HepG2 (cell line): ENCODE results near the gene CAD. TPM values are rescaled to one million over a fixed set of nuclear protein-coding genes. Genes with fewer than 3 reads are reported as not detected.

Experiments
- ARNTL ChIP-seq: sonication (generic); formaldehyde crosslinking; IDR thresholded peaks from 2 replicates; pipeline ENCODE4 v1.4.0; 2020; ENCODE audit warnings: mild to moderate bottlenecking, missing genetic modification reagents
- BRD4 ChIP-seq: sonication (generic); formaldehyde crosslinking; IDR thresholded peaks from 2 replicates; pipeline ENCODE4 v1.4.0; 2020; ENCODE audit warnings: missing genetic modification reagents
- ERF ChIP-seq: IDR thresholded peaks from 2 replicates; pipeline ENCODE4 v1.6.1; 2018; ENCODE audit warnings: missing biosample characterization, missing genetic modification reagents
- FOXK2 ChIP-seq: fragments of 450-650 bp; IDR thresholded peaks from 2 replicates; pipeline ENCODE4 v1.6.1; 2016
- JUN ChIP-seq: sonication (generic); formaldehyde crosslinking; IDR thresholded peaks from 2 replicates; pipeline ENCODE4 v1.4.0; 2020; ENCODE audit warnings: mild to moderate bottlenecking, missing genetic modification reagents
- KLF15 ChIP-seq: sonication (generic); formaldehyde crosslinking; IDR thresholded peaks from 2 replicates; pipeline ENCODE4 v1.8.1; 2023; ENCODE audit warnings: borderline replicate concordance, mild to moderate bottlenecking, inconsistent platforms, missing genetic modification reagents, mixed read lengths
- SP2 ChIP-seq: sonication (generic); formaldehyde crosslinking; IDR thresholded peaks from 2 replicates; pipeline ENCODE4 v1.5.1; 2020; ENCODE audit warnings: mild to moderate bottlenecking, missing genetic modification reagents
- ZFP37 ChIP-seq: sonication (generic); formaldehyde crosslinking; IDR thresholded peaks from 2 replicates; pipeline ENCODE4 v1.4.0; 2020; ENCODE audit warnings: missing genetic modification reagents, borderline replicate concordance
- ZFP91 ChIP-seq: sonication (generic); formaldehyde crosslinking; IDR thresholded peaks from 2 replicates; pipeline ENCODE4 v1.9.0; 2022; ENCODE audit warnings: missing genetic modification reagents, mild to moderate bottlenecking, borderline replicate concordance
- ZFY ChIP-seq: sonication (generic); formaldehyde crosslinking; IDR thresholded peaks from 2 replicates; pipeline ENCODE4 v1.4.0; 2020; ENCODE audit warnings: missing genetic modification reagents
- ZNF205 ChIP-seq: IDR thresholded peaks from 2 replicates; pipeline ENCODE4 v1.6.1; 2018; ENCODE audit warnings: missing biosample characterization, missing genetic modification reagents
- ZNF232 ChIP-seq: sonication (generic); formaldehyde crosslinking; IDR thresholded peaks from 2 replicates; pipeline ENCODE4 v1.4.0; 2020; ENCODE audit warnings: missing genetic modification reagents, borderline replicate concordance
- ZNF333 ChIP-seq: sonication (generic); formaldehyde crosslinking; IDR thresholded peaks from 2 replicates; pipeline ENCODE4 v1.4.0; 2020; ENCODE audit warnings: mild to moderate bottlenecking, missing genetic modification reagents, borderline replicate concordance
- ZNF619 ChIP-seq: sonication (generic); formaldehyde crosslinking; IDR thresholded peaks from 2 replicates; pipeline ENCODE4 v1.4.0; 2020; ENCODE audit warnings: mild to moderate bottlenecking, missing genetic modification reagents
- ZNF639 ChIP-seq: conservative IDR thresholded peaks from 2 replicates; pipeline ENCODE4 v1.6.1; 2018; ENCODE audit warnings: missing genetic modification reagents
- polyA plus RNA-seq, 8 experiments: library from polyadenylated mRNA; depleted of rRNA in 3 of 8; stranded (reverse) in 7 of 8; unstranded in 1 of 8; fragments of >200 nt; fragmentation: Illumina TruSeq in 4 of 8; extraction: Trizol in 4 of 8; gene quantifications; 2 replicates each; pipeline versions ENCODE4 v1.2.1 to v1.2.3, GENCODE V29; 2011 to 2016; ENCODE audit warnings: low read depth in 4 of 8, missing spikeins in 1 of 8, mixed read lengths in 1 of 8; ENCODE audit not compliant: insufficient read depth in 1 of 8
- total RNA-seq, 5 experiments: library from RNA; depleted of rRNA; stranded (reverse); fragments of >200 nt; fragmentation: Illumina TruSeq; extraction: Trizol; gene quantifications; 2 replicates each; pipeline ENCODE4 v1.2.3, GENCODE V29; 2016; ENCODE audit warnings: low read depth in 1 of 5
- TF ChIP-seq, protein P1 (sequence below): sonication (generic); formaldehyde crosslinking; IDR thresholded peaks from 2 replicates; pipeline ENCODE4 v1.4.0; 2020; ENCODE audit warnings: mild to moderate bottlenecking, missing genetic modification reagents
- TF ChIP-seq, protein P2 (sequence below): sonication (generic); formaldehyde crosslinking; IDR thresholded peaks from 2 replicates; pipeline ENCODE4 v1.5.1; 2020; ENCODE audit warnings: missing genetic modification reagents, mild to moderate bottlenecking, borderline replicate concordance

Gene CAD
- total and polyA plus RNA-seq, 2 of the 13 experiments (the other 11 are each of a cell fraction or from before 2014, with no cell fraction given): 21.7 to 37.0 TPM

DNA sequence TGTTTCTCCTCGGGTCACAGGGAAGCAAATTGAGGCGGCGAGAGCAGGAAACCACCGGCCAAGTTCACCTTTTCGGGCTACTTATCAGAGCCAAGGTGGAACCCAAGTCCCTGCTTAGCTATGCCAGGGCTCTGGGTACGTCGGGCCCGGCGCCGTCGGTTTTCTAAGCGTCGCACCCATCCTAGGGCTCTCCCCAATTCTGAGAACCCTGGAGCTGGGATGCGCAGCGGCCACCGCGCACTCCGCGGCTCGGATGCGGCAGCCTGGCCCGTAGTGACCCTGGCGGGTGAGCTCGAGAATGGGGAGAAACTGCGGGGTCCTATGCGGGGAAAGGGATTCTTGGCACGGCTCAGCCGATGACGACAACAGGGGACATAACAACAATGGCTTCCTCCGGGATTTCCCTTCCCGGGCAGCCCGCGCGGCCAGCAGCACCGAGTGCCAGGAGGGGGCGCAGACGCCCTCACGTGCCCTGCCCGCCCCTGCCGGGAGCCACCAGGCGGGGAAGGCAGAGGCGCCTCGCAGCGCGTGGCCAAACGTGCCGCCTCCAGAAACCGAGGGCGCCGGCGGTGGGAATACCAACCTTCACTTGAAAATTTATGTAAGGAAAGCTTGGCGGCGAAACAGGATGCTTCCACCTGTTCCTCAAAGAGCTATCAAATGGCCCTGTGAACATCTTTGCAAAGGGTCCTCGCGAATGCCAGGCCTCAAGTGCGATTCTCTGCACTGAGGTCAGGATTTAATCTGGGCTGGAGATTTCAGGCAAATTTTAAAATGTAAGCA, 47.8 kb downstream of the CAD start (continued):
- TF ChIP-seq BRD4 (no peak), ZNF205 (peak; percentile 79), ARNTL (CRISPR knock-in tag) (peak; percentile 89), JUN (CRISPR knock-in tag) (no peak), ZNF639 (CRISPR knock-in tag) (peak; percentile 75; the same call in 1 of the 2 replicates), ZFP91 (CRISPR knock-in tag) (peak; percentile 89), KLF15 (no peak), ZFP37 (no peak), SP2 (no peak), ZNF232 (CRISPR knock-in tag) (peak; percentile 55; the same call in 1 of the 2 replicates), ZNF619 (CRISPR knock-in tag) (no peak), ZNF333 (CRISPR knock-in tag) (no peak), ZFY (CRISPR knock-in tag) (peak; percentile 45; the same call in 1 of the 2 replicates), ERF (peak; percentile 84), FOXK2 (no peak)
- TF ChIP-seq, protein P1, sequence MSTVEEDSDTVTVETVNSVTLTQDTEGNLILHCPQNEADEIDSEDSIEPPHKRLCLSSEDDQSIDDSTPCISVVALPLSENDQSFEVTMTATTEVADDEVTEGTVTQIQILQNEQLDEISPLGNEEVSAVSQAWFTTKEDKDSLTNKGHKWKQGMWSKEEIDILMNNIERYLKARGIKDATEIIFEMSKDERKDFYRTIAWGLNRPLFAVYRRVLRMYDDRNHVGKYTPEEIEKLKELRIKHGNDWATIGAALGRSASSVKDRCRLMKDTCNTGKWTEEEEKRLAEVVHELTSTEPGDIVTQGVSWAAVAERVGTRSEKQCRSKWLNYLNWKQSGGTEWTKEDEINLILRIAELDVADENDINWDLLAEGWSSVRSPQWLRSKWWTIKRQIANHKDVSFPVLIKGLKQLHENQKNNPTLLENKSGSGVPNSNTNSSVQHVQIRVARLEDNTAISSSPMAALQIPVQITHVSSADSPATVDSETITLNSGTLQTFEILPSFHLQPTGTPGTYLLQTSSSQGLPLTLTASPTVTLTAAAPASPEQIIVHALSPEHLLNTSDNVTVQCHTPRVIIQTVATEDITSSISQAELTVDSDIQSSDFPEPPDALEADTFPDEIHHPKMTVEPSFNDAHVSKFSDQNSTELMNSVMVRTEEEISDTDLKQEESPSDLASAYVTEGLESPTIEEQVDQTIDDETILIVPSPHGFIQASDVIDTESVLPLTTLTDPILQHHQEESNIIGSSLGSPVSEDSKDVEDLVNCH (CRISPR knock-in tag): no peak
- TF ChIP-seq, protein P2, sequence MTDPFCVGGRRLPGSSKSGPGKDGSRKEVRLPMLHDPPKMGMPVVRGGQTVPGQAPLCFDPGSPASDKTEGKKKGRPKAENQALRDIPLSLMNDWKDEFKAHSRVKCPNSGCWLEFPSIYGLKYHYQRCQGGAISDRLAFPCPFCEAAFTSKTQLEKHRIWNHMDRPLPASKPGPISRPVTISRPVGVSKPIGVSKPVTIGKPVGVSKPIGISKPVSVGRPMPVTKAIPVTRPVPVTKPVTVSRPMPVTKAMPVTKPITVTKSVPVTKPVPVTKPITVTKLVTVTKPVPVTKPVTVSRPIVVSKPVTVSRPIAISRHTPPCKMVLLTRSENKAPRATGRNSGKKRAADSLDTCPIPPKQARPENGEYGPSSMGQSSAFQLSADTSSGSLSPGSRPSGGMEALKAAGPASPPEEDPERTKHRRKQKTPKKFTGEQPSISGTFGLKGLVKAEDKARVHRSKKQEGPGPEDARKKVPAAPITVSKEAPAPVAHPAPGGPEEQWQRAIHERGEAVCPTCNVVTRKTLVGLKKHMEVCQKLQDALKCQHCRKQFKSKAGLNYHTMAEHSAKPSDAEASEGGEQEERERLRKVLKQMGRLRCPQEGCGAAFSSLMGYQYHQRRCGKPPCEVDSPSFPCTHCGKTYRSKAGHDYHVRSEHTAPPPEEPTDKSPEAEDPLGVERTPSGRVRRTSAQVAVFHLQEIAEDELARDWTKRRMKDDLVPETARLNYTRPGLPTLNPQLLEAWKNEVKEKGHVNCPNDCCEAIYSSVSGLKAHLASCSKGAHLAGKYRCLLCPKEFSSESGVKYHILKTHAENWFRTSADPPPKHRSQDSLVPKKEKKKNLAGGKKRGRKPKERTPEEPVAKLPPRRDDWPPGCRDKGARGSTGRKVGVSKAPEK (CRISPR knock-in tag): peak; percentile 60; the same call in 1 of the 2 replicates
